ENCODE measurements around the gene AKAP13.

AKAP13 gene

GRCh38 chr15:85689729-85690128 lies 309.3 kb downstream of the AKAP13 start:
- peak; percentile 73 for DNase-seq

GRCh38 chr15:85690561-85691231 lies 310.3 kb downstream of the AKAP13 start:
- DNase-seq, result peak; percentile 31

- peak; percentile 49 for DNase-seq
Measured at GRCh38 chr15:85691350-85692240, 311.2 kb downstream of the AKAP13 start.

GRCh38 chr15:85692321-85692720 lies 311.9 kb downstream of the AKAP13 start:
- no peak for DNase-seq

DNA sequence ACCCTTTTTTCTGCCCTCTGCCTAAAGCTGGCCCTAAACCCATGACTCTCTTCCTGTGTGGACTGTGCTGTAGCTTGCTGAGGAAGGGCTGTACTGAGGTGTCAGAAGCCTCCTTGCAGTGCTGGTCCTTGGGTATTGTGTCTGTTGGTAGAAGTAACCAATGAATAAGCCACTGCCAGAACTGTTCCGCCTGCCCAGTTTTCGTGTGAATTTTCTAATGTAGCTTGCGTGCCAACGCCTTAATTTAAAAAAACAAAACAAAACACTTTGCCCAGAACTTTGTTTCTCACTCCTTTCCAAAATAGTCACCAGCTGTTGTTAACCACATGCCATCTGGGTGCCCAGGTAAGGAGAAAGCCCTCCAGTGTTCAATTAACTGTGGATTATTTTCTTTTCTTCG lies 312.5 kb downstream of the AKAP13 start:
- peak; percentile 66 for DNase-seq

- DNase-seq, result no peak
Measured at GRCh38 chr15:85693277-85693676, 312.9 kb downstream of the AKAP13 start.

GRCh38 chr15:85694091-85694490 lies 313.7 kb downstream of the AKAP13 start:
- DNase-seq, result no peak

DNA sequence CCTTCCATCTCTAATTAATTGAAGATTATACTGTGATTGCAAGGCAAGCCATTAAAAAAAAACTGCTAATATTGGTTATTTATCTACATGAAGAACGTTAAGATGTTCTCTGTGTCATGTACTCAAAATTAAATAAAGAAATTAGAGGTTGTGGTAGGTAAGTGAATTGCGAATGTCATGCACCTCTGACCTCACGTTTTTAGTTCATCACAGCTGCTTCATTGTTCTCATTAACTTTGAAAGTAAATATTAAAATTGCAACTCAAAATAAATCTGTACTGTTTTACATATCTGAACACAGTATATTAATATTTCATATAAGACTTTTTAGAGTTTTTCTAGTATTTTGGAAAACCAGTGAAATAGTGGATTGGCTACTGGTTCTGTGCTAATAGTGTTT lies 320.4 kb downstream of the AKAP13 start:
- DNase-seq, result no peak

GRCh38 chr15:85702321-85703101 lies 322.1 kb downstream of the AKAP13 start:
- DNase-seq, result no peak

DNA sequence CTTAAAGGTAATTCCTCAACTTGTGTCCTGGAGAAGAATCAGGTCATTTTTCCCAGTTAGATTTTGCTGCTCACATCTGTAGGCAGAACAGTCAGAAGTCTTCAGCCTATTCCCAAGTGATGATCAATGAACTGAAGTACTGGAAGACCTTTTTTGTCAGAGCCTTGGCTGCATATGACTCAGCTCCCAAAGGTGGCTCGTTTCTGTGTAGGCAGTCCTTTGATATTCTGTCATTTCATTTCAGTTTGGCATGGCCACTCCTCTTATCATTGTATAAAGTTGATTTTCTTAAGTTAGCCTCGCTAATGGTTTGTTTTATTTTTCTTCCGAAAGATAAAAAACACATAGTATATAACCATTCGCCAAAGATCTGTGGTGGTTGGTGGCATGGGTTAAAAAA lies 323.7 kb downstream of the AKAP13 start:
- no peak for DNase-seq

DNA sequence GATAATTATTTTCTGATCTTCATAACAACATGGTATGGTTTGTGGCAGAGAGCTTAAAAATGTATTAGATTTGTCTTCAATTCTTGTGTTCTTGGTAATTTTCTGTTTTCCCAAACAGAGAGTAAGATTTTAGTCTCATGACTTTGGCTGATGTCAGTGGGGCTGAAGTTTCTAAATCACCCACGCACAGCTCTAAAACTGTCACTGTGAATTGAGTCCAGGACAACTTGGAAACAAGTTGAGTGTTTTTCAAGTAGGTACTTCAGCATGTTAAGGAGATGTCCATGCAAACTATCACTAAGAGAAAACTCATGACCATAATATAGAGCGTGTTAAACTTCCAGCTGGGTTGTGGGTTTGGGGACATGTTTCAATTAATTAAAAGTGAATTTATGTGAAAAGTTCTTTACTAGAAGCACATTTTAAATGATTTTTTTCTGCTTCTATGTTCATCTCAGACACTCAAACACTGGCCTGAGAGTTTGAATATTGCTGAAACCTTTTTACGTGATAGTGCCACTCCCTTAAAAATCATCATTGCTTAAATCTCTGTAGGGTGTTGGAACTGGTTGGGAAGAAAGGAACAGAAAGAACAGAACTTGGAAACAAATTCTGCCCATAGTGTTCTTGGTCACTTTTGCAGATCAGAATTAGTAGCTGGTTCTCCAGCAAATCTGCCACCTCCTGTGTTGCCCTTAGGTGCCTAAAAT lies 324.5 kb downstream of the AKAP13 start:
- no peak for DNase-seq

- peak; percentile 62 for DNase-seq
Measured at GRCh38 chr15:85706779-85707518, 326.5 kb downstream of the AKAP13 start.

GRCh38 chr15:85707519-85708338 lies 327.3 kb downstream of the AKAP13 start:
- DNase-seq, result no peak

DNA sequence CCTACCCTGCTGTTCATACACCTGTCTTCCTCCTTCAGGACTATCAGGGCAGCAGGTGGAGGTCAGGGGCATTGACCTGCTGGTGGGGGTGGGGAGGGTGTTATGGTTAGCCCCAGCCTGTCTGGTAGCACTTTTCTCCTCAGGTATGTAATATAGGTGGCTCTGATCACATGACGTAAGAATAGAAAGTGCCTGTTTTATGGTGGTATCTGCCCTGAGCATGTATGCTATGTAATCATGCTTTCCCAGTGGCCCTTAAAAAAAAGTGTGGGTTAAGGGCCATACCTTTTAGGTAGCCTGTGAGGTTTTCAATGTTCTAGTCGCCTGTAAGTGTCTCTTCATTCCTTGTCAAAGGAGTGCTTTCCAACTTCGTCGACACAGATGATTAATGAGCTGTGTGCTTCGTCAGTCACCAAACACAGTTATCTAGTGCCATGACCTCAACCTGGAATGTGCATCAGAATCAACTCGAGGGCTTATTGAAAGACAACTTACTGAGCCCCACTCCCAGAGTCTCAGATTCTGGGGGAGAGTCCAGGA lies 328.1 kb downstream of the AKAP13 start:
- DNase-seq, result no peak

DNA sequence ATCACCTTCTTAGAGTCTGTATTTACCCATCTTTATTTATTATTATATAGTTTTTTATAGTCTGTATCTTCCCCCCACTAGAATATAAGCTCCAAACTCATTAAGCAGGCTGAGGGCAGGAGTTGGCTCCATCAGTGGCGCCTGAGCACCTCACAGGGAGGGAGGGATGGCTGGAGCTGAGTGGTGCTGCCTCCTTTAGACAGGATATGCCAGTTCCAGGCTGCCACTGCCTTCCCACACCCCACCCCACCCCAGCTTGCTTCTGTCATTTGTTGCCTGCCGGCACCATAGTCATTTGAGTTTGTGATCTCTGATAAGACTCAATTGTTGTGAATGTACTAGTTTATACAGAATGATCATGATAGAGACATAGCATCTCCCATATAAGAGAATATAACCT lies 328.8 kb downstream of the AKAP13 start:
- no peak for DNase-seq

GRCh38 chr15:85710340-85710842 lies 330.0 kb downstream of the AKAP13 start:
- no peak for DNase-seq

GRCh38 chr15:85711580-85712192 lies 331.3 kb downstream of the AKAP13 start:
- no peak for DNase-seq

DNA sequence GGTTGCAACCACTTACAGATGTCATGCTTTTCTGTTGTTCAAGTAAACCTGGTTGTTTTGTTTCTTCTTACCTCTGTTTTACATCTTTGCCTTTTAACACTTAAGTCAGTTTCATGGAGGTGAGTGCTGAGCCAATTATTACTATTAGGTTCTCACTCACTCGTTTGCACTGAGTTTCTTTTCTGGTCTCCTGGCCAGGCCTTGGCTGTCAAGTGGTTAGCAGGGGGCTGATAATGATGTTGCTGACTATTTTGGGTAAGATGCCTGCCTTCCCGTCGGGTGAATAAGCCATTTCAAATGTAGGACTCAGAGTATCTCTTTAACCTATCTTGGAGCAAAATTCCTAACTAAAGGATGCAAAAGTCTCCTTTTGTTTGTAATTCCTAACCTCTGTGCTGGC lies 335.9 kb downstream of the AKAP13 start:
- no peak for DNase-seq

- DNase-seq, result no peak
Measured at GRCh38 chr15:85717212-85717611, 336.8 kb downstream of the AKAP13 start.
